ENCODE data around the gene CASP10.
"Not testable (repeated sequence)": the region's sequence is repeated elsewhere in the genome, so short reads cannot be mapped to it uniquely, and the experiment has no call there.

Gene CASP10, protein sequence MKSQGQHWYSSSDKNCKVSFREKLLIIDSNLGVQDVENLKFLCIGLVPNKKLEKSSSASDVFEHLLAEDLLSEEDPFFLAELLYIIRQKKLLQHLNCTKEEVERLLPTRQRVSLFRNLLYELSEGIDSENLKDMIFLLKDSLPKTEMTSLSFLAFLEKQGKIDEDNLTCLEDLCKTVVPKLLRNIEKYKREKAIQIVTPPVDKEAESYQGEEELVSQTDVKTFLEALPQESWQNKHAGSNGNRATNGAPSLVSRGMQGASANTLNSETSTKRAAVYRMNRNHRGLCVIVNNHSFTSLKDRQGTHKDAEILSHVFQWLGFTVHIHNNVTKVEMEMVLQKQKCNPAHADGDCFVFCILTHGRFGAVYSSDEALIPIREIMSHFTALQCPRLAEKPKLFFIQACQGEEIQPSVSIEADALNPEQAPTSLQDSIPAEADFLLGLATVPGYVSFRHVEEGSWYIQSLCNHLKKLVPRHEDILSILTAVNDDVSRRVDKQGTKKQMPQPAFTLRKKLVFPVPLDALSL

GRCh38 chr2:201182650-201183364, at the start of gene CASP10:
TSS of gene CASP10 (plus strand) at chr2:201183141. CDS start at chr2:201185778, 2,637 bp downstream.
- TF ChIP-seq, protein P1, sequence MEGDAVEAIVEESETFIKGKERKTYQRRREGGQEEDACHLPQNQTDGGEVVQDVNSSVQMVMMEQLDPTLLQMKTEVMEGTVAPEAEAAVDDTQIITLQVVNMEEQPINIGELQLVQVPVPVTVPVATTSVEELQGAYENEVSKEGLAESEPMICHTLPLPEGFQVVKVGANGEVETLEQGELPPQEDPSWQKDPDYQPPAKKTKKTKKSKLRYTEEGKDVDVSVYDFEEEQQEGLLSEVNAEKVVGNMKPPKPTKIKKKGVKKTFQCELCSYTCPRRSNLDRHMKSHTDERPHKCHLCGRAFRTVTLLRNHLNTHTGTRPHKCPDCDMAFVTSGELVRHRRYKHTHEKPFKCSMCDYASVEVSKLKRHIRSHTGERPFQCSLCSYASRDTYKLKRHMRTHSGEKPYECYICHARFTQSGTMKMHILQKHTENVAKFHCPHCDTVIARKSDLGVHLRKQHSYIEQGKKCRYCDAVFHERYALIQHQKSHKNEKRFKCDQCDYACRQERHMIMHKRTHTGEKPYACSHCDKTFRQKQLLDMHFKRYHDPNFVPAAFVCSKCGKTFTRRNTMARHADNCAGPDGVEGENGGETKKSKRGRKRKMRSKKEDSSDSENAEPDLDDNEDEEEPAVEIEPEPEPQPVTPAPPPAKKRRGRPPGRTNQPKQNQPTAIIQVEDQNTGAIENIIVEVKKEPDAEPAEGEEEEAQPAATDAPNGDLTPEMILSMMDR (IDR thresholded peaks at IDR 0.05; ENCODE audit: extremely low read depth, missing control alignments): peak; percentile 42
- peak; percentile 69 for DNase-seq (ENCODE audit: low spot score)

DNA sequence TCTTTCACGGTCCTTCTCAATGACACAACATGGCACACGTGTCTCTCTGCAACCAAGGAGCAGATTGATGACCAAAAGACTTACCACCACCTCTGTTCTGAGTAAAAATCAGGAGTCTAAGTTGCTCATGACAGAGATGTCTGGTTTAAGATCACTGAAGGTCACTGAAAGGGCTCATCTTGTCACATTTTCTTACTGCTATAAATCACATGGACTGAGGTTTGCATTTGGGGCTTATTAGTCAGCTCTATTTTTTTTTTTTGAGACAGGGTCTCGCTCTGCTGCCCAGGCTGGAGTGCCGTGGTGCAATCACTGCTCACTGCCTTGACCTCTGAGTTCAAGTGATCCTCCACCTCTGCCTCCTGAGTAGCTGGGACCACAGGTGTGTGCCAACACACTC, 47.6 kb upstream of the CASP10 start:
- DNase-seq (ENCODE audit: low spot score): no peak
- TF ChIP-seq, protein P1 (IDR thresholded peaks at IDR 0.05; ENCODE audit: extremely low read depth, missing control alignments): no peak

GRCh38 chr2:201136889-201137321, 46.0 kb upstream of the CASP10 start:
- no peak for DNase-seq (ENCODE audit: low spot score)
- TF ChIP-seq, protein P1 (IDR thresholded peaks at IDR 0.05; ENCODE audit: extremely low read depth, missing control alignments): no peak

GRCh38 chr2:201137505-201138400, 45.2 kb upstream of the CASP10 start:
- TF ChIP-seq, protein P1 (IDR thresholded peaks at IDR 0.05; ENCODE audit: extremely low read depth, missing control alignments): no peak
- no peak for DNase-seq (ENCODE audit: low spot score)

DNA sequence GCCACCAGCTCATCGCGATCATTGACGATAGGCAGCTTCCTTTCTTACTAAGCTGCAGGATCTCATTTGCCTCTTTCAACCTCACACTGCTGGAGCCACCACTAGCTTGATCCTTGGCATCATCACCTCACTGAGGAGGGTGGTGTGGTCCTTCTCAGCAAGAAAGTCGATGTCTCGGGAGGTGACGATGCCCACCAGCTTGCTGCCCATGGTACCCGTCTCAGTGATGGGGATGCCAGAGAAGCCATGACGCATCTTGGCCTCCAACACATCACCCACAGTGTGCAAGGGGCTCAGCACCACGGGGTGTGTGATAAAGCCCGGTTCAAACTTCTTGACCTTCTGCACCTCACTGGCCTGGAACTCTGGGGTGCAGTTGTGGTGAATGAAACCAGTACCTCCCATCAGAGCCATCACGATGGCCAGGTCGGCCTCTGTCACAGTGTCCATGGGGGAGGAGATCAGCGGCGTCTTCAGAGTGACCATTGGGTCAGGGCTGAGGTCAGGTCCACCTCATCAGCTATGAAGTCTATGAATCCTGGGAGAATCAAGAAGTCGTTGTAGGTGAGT, 44.5 kb upstream of the CASP10 start:
- no peak for DNase-seq (ENCODE audit: low spot score)
- TF ChIP-seq, protein P1 (IDR thresholded peaks at IDR 0.05; ENCODE audit: extremely low read depth, missing control alignments): no peak

GRCh38 chr2:201138986-201139781, 43.8 kb upstream of the CASP10 start:
- DNase-seq (ENCODE audit: low spot score): not testable (repeated sequence)

All from GM20000 (cell line).